ENCODE measurements around the gene FLOT1. TPM values are rescaled to one million over a fixed set of nuclear protein-coding genes. Genes with fewer than 3 reads are reported as not detected.

Gene FLOT1
- total and polyA plus RNA-seq, 9 of the 15 experiments (the other 6 are each of a cell fraction or from before 2014, with no cell fraction given) = 11.7 to 149 (median 118) TPM

GRCh38 chr6:30781743-30782424 lies 39.4 kb upstream of the FLOT1 start (continued):
- TF ChIP-seq E2F5 (CRISPR knock-in tag; IDR thresholded peaks at IDR 0.05) = no peak
- TF ChIP-seq ZFP30 (CRISPR knock-in tag; IDR thresholded peaks at IDR 0.05; ENCODE audit: borderline replicate concordance) = no peak
- TF ChIP-seq KAT8 (IDR thresholded peaks at IDR 0.05; ENCODE audit: low read depth) = no peak
- no peak for TF ChIP-seq MECOM (CRISPR knock-in tag; IDR thresholded peaks at IDR 0.05)
- TF ChIP-seq NFXL1 (CRISPR knock-in tag; IDR thresholded peaks at IDR 0.05) = no peak
- TF ChIP-seq ETV5 (CRISPR knock-in tag; IDR thresholded peaks at IDR 0.05; ENCODE audit: low read depth) = peak; percentile 100
- no peak for TF ChIP-seq HMG20A (CRISPR knock-in tag; conservative IDR thresholded peaks at IDR 0.05)
- no peak for TF ChIP-seq ZBTB49 (CRISPR knock-in tag; IDR thresholded peaks at IDR 0.05; ENCODE audit: borderline replicate concordance)
- no peak for TF ChIP-seq U2AF2 (optimal IDR thresholded peaks at IDR 0.05; ENCODE audit: low read depth, low read length)
- no peak for TF ChIP-seq ZHX1 (conservative IDR thresholded peaks at IDR 0.05; ENCODE audit: low read length)
- TF ChIP-seq ZNF253 (CRISPR knock-in tag; conservative IDR thresholded peaks at IDR 0.05) = no peak
- peak; percentile 88 for TF ChIP-seq GABPA (tag; conservative IDR thresholded peaks at IDR 0.05; ENCODE audit: low read depth)
- peak; percentile 65 for TF ChIP-seq PHF20 (IDR thresholded peaks at IDR 0.05; ENCODE audit: partially characterized antibody)
- no peak for TF ChIP-seq GTF2A2 (tag; IDR thresholded peaks at IDR 0.05)
- no peak for TF ChIP-seq ZNF140 (CRISPR knock-in tag; IDR thresholded peaks at IDR 0.05)
- peak; percentile 98 for TF ChIP-seq ZNF589 (CRISPR knock-in tag; IDR thresholded peaks at IDR 0.05; ENCODE audit: low read depth)
- TF ChIP-seq ZNF778 (CRISPR knock-in tag; IDR thresholded peaks at IDR 0.05) = no peak
- peak; percentile 74; the same call in 1 of the 2 replicates for TF ChIP-seq ZNF79 (CRISPR knock-in tag; IDR thresholded peaks at IDR 0.05; ENCODE audit: low read depth)
- TF ChIP-seq THRAP3 (IDR thresholded peaks at IDR 0.05; ENCODE audit: borderline replicate concordance) = 0 out of 2 replicates have a peak, but pooled peaks have one; percentile 62
- no peak for TF ChIP-seq THAP7 (CRISPR knock-in tag; IDR thresholded peaks at IDR 0.05)
- TF ChIP-seq CBX5 (IDR thresholded peaks at IDR 0.05; ENCODE audit: borderline replicate concordance, low read depth) = no peak
- no peak for TF ChIP-seq STAT5A (IDR thresholded peaks at IDR 0.05; ENCODE audit: borderline replicate concordance, low read length)
- TF ChIP-seq ZNF143 (CRISPR knock-in tag; IDR thresholded peaks at IDR 0.05) = no peak
